ENCODE measurements around the gene SMU1. TPM values are rescaled to one million over a fixed set of nuclear protein-coding genes. Genes with fewer than 3 reads are reported as not detected.

Gene SMU1
- total and polyA plus RNA-seq, 7 donors: 8.4 to 18.4 (median 15.5) TPM

GRCh38 chr9:33068991-33069390 lies 7.5 kb downstream of the SMU1 start:
- Histone ChIP-seq H3K4me3 (no peak overlapping the region), H3K27ac (no peak overlapping the region), H3K9me3 (no peaks in the 10 kb centered on the region), H3K27me3 (ENCODE audit: insufficient read depth in 3 of 3, low read length in 2 of 3) (no peaks in the 10 kb centered on the region), H3K4me1 (no peaks in the 10 kb centered on the region), H3K36me3 (ENCODE audit: insufficient read depth in 1 of 2, low read depth in 1 of 2) (peaks cover 16 to 97% of the 10 kb centered on the region in 2 donors)
- ATAC-seq (no peak), DNase-seq (no peak)
- WGBS, 3 donors: 88 to 97% (median 93%) methylated on average over 1 of the region's 1 CpG
- intact Hi-C loops (cut with DNase I): no loop called here
- TF ChIP-seq CTCF (IDR thresholded peaks at IDR 0.05): no peak

DNA sequence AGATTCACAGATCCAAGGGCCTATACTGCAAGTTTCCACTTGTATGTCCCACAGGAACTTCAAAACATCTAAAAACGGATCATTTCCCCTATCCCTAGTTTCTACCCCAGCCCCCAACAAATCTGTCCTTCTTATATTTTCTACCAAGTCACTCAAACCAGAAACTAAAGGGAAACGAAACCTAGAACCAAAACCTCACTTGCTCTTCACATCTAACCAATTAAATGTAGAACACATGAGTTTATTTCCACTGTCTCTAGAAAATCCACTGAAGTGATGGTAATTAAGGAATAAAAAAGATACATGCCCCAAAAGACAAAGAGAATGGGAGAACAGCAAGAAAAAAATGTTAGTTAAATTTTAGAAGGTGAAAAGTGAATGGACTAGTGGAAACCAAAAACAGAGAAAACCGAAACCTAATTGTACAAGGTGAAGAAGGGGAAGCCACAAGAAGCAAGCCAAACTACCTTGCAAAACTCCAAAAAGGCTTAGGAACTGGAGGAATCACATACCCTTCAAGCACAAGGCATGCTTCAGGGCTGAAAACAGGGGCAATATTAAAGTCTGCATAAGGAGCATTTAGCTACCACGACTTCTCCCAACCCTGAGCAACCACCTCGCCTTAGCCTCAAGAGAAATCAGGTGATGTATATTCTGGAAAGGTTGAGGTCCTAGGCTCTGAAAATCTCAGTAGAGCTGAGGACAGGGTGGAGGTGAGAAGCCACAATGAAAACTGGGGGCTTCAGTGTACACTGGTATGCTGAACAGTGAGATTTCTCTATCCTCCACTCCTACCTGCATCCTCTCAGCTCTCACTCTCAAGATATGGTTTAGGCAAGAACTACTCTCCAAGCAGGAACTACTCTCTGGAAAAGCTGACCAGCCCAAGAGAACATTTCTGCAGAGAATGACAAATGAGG lies 11.1 kb downstream of the SMU1 start:
- intact Hi-C loops (cut with DNase I): no loop called here
- peaks cover 8 to 99% of the 10 kb centered on the region in 2 donors for H3K36me3 ChIP-seq (ENCODE audit: insufficient read depth in 1 of 2, low read depth in 1 of 2)
- H3K4me3 ChIP-seq: no peak overlapping the region
- H3K27me3 ChIP-seq (ENCODE audit: insufficient read depth in 3 of 3, low read length in 2 of 3): no peaks in the 10 kb centered on the region
- DNase-seq (no peak), ATAC-seq (no peak)
- no peak overlapping the region for H3K27ac ChIP-seq
- H3K9me3 ChIP-seq: no peaks in the 10 kb centered on the region
- WGBS, 3 donors: 89 to 91% (median 91%) methylated on average over 5 of the region's 5 CpGs
- H3K4me1 ChIP-seq: no peaks in the 10 kb centered on the region
- no peak for TF ChIP-seq CTCF (IDR thresholded peaks at IDR 0.05)

DNA sequence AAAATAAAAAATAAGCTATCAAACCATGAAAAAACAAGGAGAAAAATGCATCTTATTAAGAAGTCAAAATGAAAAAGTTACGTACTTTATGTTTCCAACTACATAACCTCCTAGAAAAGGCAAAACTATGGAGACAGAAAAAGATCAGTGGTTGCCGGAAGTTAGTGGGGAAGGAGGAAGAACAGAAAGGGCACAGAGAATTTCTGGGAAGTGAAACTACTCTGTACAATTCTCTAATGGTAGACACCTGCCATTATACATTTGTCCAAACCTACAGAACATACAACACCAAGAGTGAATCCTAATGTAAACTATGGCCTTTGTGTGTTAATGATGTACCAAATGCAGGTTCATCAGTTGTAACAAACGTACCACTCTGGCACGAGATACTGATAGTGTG lies 25.3 kb downstream of the SMU1 start:
- WGBS, 3 donors: 92 to 95% (median 92%) methylated on average over 4 of the region's 4 CpGs
- TF ChIP-seq CTCF (IDR thresholded peaks at IDR 0.05): no peak
- H3K36me3 ChIP-seq (ENCODE audit: insufficient read depth in 1 of 2, low read depth in 1 of 2): peaks cover 13 to 96% of the 10 kb centered on the region in 2 donors
- no peaks in the 10 kb centered on the region for H3K9me3 ChIP-seq
- no peak overlapping the region for H3K4me3 ChIP-seq
- no peaks in the 10 kb centered on the region for H3K27me3 ChIP-seq (ENCODE audit: insufficient read depth in 3 of 3, low read length in 2 of 3)
- ATAC-seq (no peak), DNase-seq (no peak)
- intact Hi-C loops (cut with DNase I): no loop called here
- no peaks in the 10 kb centered on the region for H3K4me1 ChIP-seq
- no peak overlapping the region for H3K27ac ChIP-seq

DNA sequence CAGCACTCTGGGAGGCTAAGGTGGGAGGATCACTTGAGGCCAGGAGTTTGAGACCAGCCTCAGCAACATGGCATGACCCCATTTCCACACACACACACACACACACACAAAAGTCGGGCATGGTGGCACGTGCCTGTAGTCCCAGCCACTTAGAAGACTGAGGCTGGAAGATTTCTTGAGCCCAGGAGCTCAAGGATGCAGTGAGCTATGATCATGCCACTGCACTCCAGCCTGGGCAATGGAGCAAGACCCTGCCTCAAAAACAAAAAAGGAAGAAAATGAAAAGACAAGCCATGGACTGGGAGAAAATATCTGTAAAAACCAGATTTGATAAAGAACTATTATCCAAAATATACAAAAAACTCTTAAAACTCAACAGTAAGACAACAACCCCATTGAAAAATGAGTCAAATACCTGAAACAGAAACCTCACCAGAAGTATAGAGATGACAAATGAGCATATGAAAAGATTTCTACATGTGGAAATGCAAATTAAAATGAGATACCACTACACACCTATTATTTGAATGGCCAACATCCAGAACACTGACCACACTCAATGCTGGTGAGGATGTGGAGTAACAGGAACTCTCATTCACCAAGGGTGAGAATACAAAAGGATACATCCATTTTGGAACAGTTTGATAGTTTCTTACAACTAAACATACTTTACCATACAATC lies 26.7 kb downstream of the SMU1 start:
- intact Hi-C loops (cut with DNase I): no loop called here
- H3K36me3 ChIP-seq (ENCODE audit: insufficient read depth in 1 of 2, low read depth in 1 of 2): peaks cover 9 to 89% of the 10 kb centered on the region in 2 donors
- no peak overlapping the region for H3K27ac ChIP-seq
- no peaks in the 10 kb centered on the region for H3K27me3 ChIP-seq (ENCODE audit: insufficient read depth in 3 of 3, low read length in 2 of 3)
- H3K4me3 ChIP-seq: no peak overlapping the region
- no peaks in the 10 kb centered on the region for H3K9me3 ChIP-seq
- no peak for TF ChIP-seq CTCF (IDR thresholded peaks at IDR 0.05)
- peaks cover 2% of the 10 kb centered on the region for H3K4me1 ChIP-seq
- DNase-seq: no peak
- WGBS, 3 donors: 88 to 95% (median 92%) methylated on average over 2 of the region's 2 CpGs
- ATAC-seq: no peak
